ENCODE measurements around the gene PPM1L.

The PPM1L gene

GRCh38 chr3:160765211-160765610 is 9.2 kb downstream of the PPM1L start:
- peak in 1 of 2 experiments; percentile 24 for DNase-seq

GRCh38 chr3:160768031-160768430 is 12.0 kb downstream of the PPM1L start:
- DNase-seq = no peak

- DNase-seq = no peak
Measured at GRCh38 chr3:160768918-160769317, 12.9 kb downstream of the PPM1L start.

- DNase-seq = no peak
Measured at GRCh38 chr3:160771811-160772459, 15.9 kb downstream of the PPM1L start.

- no peak for DNase-seq
Measured at GRCh38 chr3:160773722-160774121, 17.7 kb downstream of the PPM1L start.

GRCh38 chr3:160774172-160774571 is 18.1 kb downstream of the PPM1L start:
- peak in 1 of 2 experiments; percentile 54 for DNase-seq

GRCh38 chr3:160778480-160778879 is 22.4 kb downstream of the PPM1L start:
- DNase-seq = peak; percentile 28 to 50

GRCh38 chr3:160779040-160779439 is 23.0 kb downstream of the PPM1L start:
- DNase-seq = no peak

- DNase-seq = no peak
Measured at GRCh38 chr3:160780245-160780644, 24.2 kb downstream of the PPM1L start.

GRCh38 chr3:160781402-160781801 is 25.4 kb downstream of the PPM1L start:
- DNase-seq = no peak

GRCh38 chr3:160781863-160782262 is 25.8 kb downstream of the PPM1L start:
- DNase-seq = no peak

- DNase-seq = no peak
Measured at GRCh38 chr3:160784853-160785252, 28.8 kb downstream of the PPM1L start.

GRCh38 chr3:160790726-160791125 is 34.7 kb downstream of the PPM1L start:
- no peak for DNase-seq

GRCh38 chr3:160792540-160792939 is 36.5 kb downstream of the PPM1L start:
- DNase-seq = no peak

GRCh38 chr3:160793722-160794252 is 37.8 kb downstream of the PPM1L start:
- no peak for DNase-seq

- DNase-seq = no peak
Measured at GRCh38 chr3:160796089-160796812, 40.2 kb downstream of the PPM1L start.

- no peak for DNase-seq
Measured at GRCh38 chr3:160796813-160797164, 40.8 kb downstream of the PPM1L start.

GRCh38 chr3:160797356-160797755 is 41.3 kb downstream of the PPM1L start:
- DNase-seq = no peak

- no peak for DNase-seq
Measured at GRCh38 chr3:160801386-160802118, 45.5 kb downstream of the PPM1L start.

- DNase-seq = no peak
Measured at GRCh38 chr3:160804762-160805161, 48.7 kb downstream of the PPM1L start.

- no peak for DNase-seq
Measured at GRCh38 chr3:160806094-160806493, 50.1 kb downstream of the PPM1L start.

- no peak for DNase-seq
Measured at GRCh38 chr3:160806686-160807085, 50.7 kb downstream of the PPM1L start.

- DNase-seq = no peak
Measured at GRCh38 chr3:160808838-160809237, 52.8 kb downstream of the PPM1L start.

GRCh38 chr3:160809453-160809852 is 53.4 kb downstream of the PPM1L start:
- DNase-seq = no peak

Measured in NCI-H526 (cell line).